ENCODE measurements around the gene SMIM29.

GRCh38 chr6:34230653-34231371, 18.0 kb downstream of the SMIM29 start:
- TF ChIP-seq, protein P1, sequence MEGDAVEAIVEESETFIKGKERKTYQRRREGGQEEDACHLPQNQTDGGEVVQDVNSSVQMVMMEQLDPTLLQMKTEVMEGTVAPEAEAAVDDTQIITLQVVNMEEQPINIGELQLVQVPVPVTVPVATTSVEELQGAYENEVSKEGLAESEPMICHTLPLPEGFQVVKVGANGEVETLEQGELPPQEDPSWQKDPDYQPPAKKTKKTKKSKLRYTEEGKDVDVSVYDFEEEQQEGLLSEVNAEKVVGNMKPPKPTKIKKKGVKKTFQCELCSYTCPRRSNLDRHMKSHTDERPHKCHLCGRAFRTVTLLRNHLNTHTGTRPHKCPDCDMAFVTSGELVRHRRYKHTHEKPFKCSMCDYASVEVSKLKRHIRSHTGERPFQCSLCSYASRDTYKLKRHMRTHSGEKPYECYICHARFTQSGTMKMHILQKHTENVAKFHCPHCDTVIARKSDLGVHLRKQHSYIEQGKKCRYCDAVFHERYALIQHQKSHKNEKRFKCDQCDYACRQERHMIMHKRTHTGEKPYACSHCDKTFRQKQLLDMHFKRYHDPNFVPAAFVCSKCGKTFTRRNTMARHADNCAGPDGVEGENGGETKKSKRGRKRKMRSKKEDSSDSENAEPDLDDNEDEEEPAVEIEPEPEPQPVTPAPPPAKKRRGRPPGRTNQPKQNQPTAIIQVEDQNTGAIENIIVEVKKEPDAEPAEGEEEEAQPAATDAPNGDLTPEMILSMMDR (conservative IDR thresholded peaks at IDR 0.05; ENCODE audit: low read depth, low read length): no peak
- TF ChIP-seq EZH2 (IDR thresholded peaks at IDR 0.05; ENCODE audit: low read length, unreplicated experiment): no peak
